ENCODE measurements around the gene DOCK7.
A peak's percentile ranks its signal among the peaks of the same experiment; 100 is the strongest.

GRCh38 chr1:62436039-62436465, 252.1 kb downstream of the DOCK7 start:
- TF ChIP-seq CTCF (IDR thresholded peaks at IDR 0.05) (no peak), EP300 (IDR thresholded peaks at IDR 0.05) (peak; percentile 61 to 98), POLR2A (IDR thresholded peaks at IDR 0.05) (peak; percentile 91 to 93)
